ENCODE measurements around the gene KCNG4. TPM values are rescaled to one million over a fixed set of nuclear protein-coding genes. Genes with fewer than 3 reads are reported as not detected.

The KCNG4 gene
- total RNA-seq, 1 experiment from 2014 or later, result not detected

GRCh38 chr16:84223456-84223855 lies 16.4 kb downstream of the KCNG4 start:
- peaks cover 10% of the 10 kb centered on the region; the same call in 1 of the 2 replicates for H3K4me1 ChIP-seq (ENCODE audit: control insufficient read depth, insufficient read depth, low read length)
- no peak overlapping the region for H3K27ac ChIP-seq (ENCODE audit: low read length)

GRCh38 chr16:84220851-84221250 lies 19.0 kb downstream of the KCNG4 start:
- BruUV-seq (replicated peaks), result no TSS peak
- H3K4me1 ChIP-seq (ENCODE audit: control insufficient read depth, insufficient read depth, low read length), result peaks cover 3% of the 10 kb centered on the region; the same call in 1 of the 2 replicates
- CTCF ChIA-PET, result interaction anchor here (1.0 kb wide), 1 partner anchor 34 kb away, joined by 3 read pairs; the partner anchor contains the start of gene TAF1C
- TF ChIP-seq POLR2AphosphoS5 (IDR thresholded peaks at IDR 0.05; ENCODE audit: low read depth, low read length), result no peak
- no peak for TF ChIP-seq CTCF (IDR thresholded peaks at IDR 0.05)
- TF ChIP-seq REST (IDR thresholded peaks at IDR 0.05; ENCODE audit: insufficient read depth in 1 of 2, low read depth in 2 of 2, low read length in 1 of 2), result no peak
- TF ChIP-seq SIN3A (IDR thresholded peaks at IDR 0.05; ENCODE audit: borderline replicate concordance, insufficient read depth, low read depth, low read length), result no peak
- DNase-seq (ENCODE audit: low read depth, low spot score) (no peak), ATAC-seq (no peak)
- H3K4me3 ChIP-seq (ENCODE audit: low read depth in 2 of 2, low read length in 2 of 2), result no peak overlapping the region
- POLR2A ChIA-PET, result interaction anchor here (0.5 kb wide), 1 partner anchor 10 kb away, joined by 3 read pairs; no protein-coding TSS in a partner anchor
- no peaks in the 10 kb centered on the region for H3K36me3 ChIP-seq (ENCODE audit: control insufficient read depth, insufficient read depth, low read length)
- H3K27ac ChIP-seq (ENCODE audit: low read length), result no peak overlapping the region
- intact Hi-C loops (cut with micrococcal nuclease; ENCODE audit: unreplicated experiment), result no loop called here
- H3K9me3 ChIP-seq (ENCODE audit: control insufficient read depth, insufficient read depth, low read depth, low read length), result no peaks in the 10 kb centered on the region
- in situ Hi-C loops (cut with HindIII; ENCODE audit: low pct_unique_long_range_greater_than_20kb, low sequenced_read_pairs), result no loop called here
- no peaks in the 10 kb centered on the region for H3K27me3 ChIP-seq (ENCODE audit: control insufficient read depth, insufficient read depth, low read length)

More at GRCh38 chr16:84223456-84223855, 16.4 kb downstream of the KCNG4 start:
- in situ Hi-C loops (cut with HindIII; ENCODE audit: low pct_unique_long_range_greater_than_20kb, low sequenced_read_pairs), result no loop called here
- no peak for ATAC-seq
- DNase-seq (ENCODE audit: low read depth, low spot score), result no peak
- ChIA-PET POLR2A (no interaction called here), CTCF (no interaction called here)
- Histone ChIP-seq H3K9me3 (ENCODE audit: control insufficient read depth, insufficient read depth, low read depth, low read length) (no peaks in the 10 kb centered on the region), H3K4me3 (ENCODE audit: low read depth in 2 of 2, low read length in 2 of 2) (no peak overlapping the region), H3K27me3 (ENCODE audit: control insufficient read depth, insufficient read depth, low read length) (no peaks in the 10 kb centered on the region), H3K36me3 (ENCODE audit: control insufficient read depth, insufficient read depth, low read length) (no peaks in the 10 kb centered on the region)
- intact Hi-C loops (cut with micrococcal nuclease; ENCODE audit: unreplicated experiment), result no loop called here
- TF ChIP-seq SIN3A (IDR thresholded peaks at IDR 0.05; ENCODE audit: borderline replicate concordance, insufficient read depth, low read depth, low read length), result no peak
- no peak for TF ChIP-seq POLR2AphosphoS5 (IDR thresholded peaks at IDR 0.05; ENCODE audit: low read depth, low read length)
- TF ChIP-seq CTCF (IDR thresholded peaks at IDR 0.05), result no peak
- TF ChIP-seq TCF7L2 (IDR thresholded peaks at IDR 0.05; ENCODE audit: low read depth, low read length), result no peak
- no peak for TF ChIP-seq REST (IDR thresholded peaks at IDR 0.05; ENCODE audit: insufficient read depth in 1 of 2, low read depth in 2 of 2, low read length in 1 of 2)
- no TSS peak for BruUV-seq (replicated peaks)
